Measurements from ENCODE around the gene SMARCC1.

Gene SMARCC1

GRCh38 chr3:47622671-47623461 is 158.8 kb downstream of the SMARCC1 start:
- Histone ChIP-seq H3K9me3 (ENCODE audit: control insufficient read depth, low read length) (no peaks in the 10 kb centered on the region), H3K36me3 (ENCODE audit: control insufficient read depth, insufficient read depth, low read length) (peaks cover 43% of the 10 kb centered on the region)

GRCh38 chr3:47617086-47618010 is 164.3 kb downstream of the SMARCC1 start:
- Histone ChIP-seq H3K27ac (ENCODE audit: insufficient read depth, low read length, poor library complexity, severe bottlenecking) (no peak overlapping the region), H3K4me1 (ENCODE audit: control insufficient read depth, insufficient read depth, low read length, poor library complexity, severe bottlenecking) (no peaks in the 10 kb centered on the region), H3K4me3 (ENCODE audit: insufficient read depth, low read depth, low read length, poor library complexity, severe bottlenecking) (no peak overlapping the region), H3K9me3 (ENCODE audit: control insufficient read depth, low read length) (no peaks in the 10 kb centered on the region), H3K27me3 (replicated peaks; ENCODE audit: control insufficient read depth, insufficient read depth, low read length, poor library complexity, severe bottlenecking) (no peaks in the 10 kb centered on the region), H3K36me3 (ENCODE audit: control insufficient read depth, insufficient read depth, low read length) (peaks cover 61% of the 10 kb centered on the region)
- no peak for DNase-seq

More at GRCh38 chr3:47622671-47623461, 158.8 kb downstream of the SMARCC1 start:
- DNase-seq: no peak
- no peak overlapping the region for H3K27ac ChIP-seq (ENCODE audit: insufficient read depth, low read length, poor library complexity, severe bottlenecking)
- no peaks in the 10 kb centered on the region for H3K27me3 ChIP-seq (replicated peaks; ENCODE audit: control insufficient read depth, insufficient read depth, low read length, poor library complexity, severe bottlenecking)
- H3K4me1 ChIP-seq (ENCODE audit: control insufficient read depth, insufficient read depth, low read length, poor library complexity, severe bottlenecking): no peaks in the 10 kb centered on the region
- H3K4me3 ChIP-seq (ENCODE audit: insufficient read depth, low read depth, low read length, poor library complexity, severe bottlenecking): no peak overlapping the region

GRCh38 chr3:47614788-47615187 is 166.9 kb downstream of the SMARCC1 start:
- H3K4me1 ChIP-seq (ENCODE audit: control insufficient read depth, insufficient read depth, low read length, poor library complexity, severe bottlenecking): no peaks in the 10 kb centered on the region
- no peak overlapping the region for H3K4me3 ChIP-seq (ENCODE audit: insufficient read depth, low read depth, low read length, poor library complexity, severe bottlenecking)
- no peak overlapping the region for H3K27ac ChIP-seq (ENCODE audit: insufficient read depth, low read length, poor library complexity, severe bottlenecking)
- no peaks in the 10 kb centered on the region for H3K27me3 ChIP-seq (replicated peaks; ENCODE audit: control insufficient read depth, insufficient read depth, low read length, poor library complexity, severe bottlenecking)
- peaks cover 56% of the 10 kb centered on the region for H3K36me3 ChIP-seq (ENCODE audit: control insufficient read depth, insufficient read depth, low read length)
- no peak for DNase-seq
- H3K9me3 ChIP-seq (ENCODE audit: control insufficient read depth, low read length): no peaks in the 10 kb centered on the region

- H3K27me3 ChIP-seq (replicated peaks; ENCODE audit: control insufficient read depth, insufficient read depth, low read length, poor library complexity, severe bottlenecking): no peaks in the 10 kb centered on the region
- H3K4me3 ChIP-seq (ENCODE audit: insufficient read depth, low read depth, low read length, poor library complexity, severe bottlenecking): no peak overlapping the region
- no peaks in the 10 kb centered on the region for H3K4me1 ChIP-seq (ENCODE audit: control insufficient read depth, insufficient read depth, low read length, poor library complexity, severe bottlenecking)
- no peak overlapping the region for H3K27ac ChIP-seq (ENCODE audit: insufficient read depth, low read length, poor library complexity, severe bottlenecking)
- peaks cover 55% of the 10 kb centered on the region for H3K36me3 ChIP-seq (ENCODE audit: control insufficient read depth, insufficient read depth, low read length)
- no peak for DNase-seq
- H3K9me3 ChIP-seq (ENCODE audit: control insufficient read depth, low read length): no peaks in the 10 kb centered on the region
These were observed 168.0 kb downstream of the SMARCC1 start for GRCh38 chr3:47613722-47614121.

- Histone ChIP-seq H3K4me1 (ENCODE audit: control insufficient read depth, insufficient read depth, low read length, poor library complexity, severe bottlenecking) (no peaks in the 10 kb centered on the region), H3K9me3 (ENCODE audit: control insufficient read depth, low read length) (no peaks in the 10 kb centered on the region), H3K27me3 (replicated peaks; ENCODE audit: control insufficient read depth, insufficient read depth, low read length, poor library complexity, severe bottlenecking) (no peaks in the 10 kb centered on the region), H3K4me3 (ENCODE audit: insufficient read depth, low read depth, low read length, poor library complexity, severe bottlenecking) (no peak overlapping the region), H3K36me3 (ENCODE audit: control insufficient read depth, insufficient read depth, low read length) (peaks cover 60% of the 10 kb centered on the region), H3K27ac (ENCODE audit: insufficient read depth, low read length, poor library complexity, severe bottlenecking) (no peak overlapping the region)
- no peak for DNase-seq
These were observed 168.8 kb downstream of the SMARCC1 start for GRCh38 chr3:47612879-47613278.

GRCh38 chr3:47612178-47612577 is 169.5 kb downstream of the SMARCC1 start:
- H3K4me3 ChIP-seq (ENCODE audit: insufficient read depth, low read depth, low read length, poor library complexity, severe bottlenecking): no peak overlapping the region
- no peaks in the 10 kb centered on the region for H3K9me3 ChIP-seq (ENCODE audit: control insufficient read depth, low read length)
- H3K4me1 ChIP-seq (ENCODE audit: control insufficient read depth, insufficient read depth, low read length, poor library complexity, severe bottlenecking): no peaks in the 10 kb centered on the region
- no peak overlapping the region for H3K27ac ChIP-seq (ENCODE audit: insufficient read depth, low read length, poor library complexity, severe bottlenecking)
- H3K36me3 ChIP-seq (ENCODE audit: control insufficient read depth, insufficient read depth, low read length): peaks cover 59% of the 10 kb centered on the region
- no peaks in the 10 kb centered on the region for H3K27me3 ChIP-seq (replicated peaks; ENCODE audit: control insufficient read depth, insufficient read depth, low read length, poor library complexity, severe bottlenecking)
- DNase-seq: no peak

GRCh38 chr3:47611576-47611975 is 170.1 kb downstream of the SMARCC1 start:
- Histone ChIP-seq H3K9me3 (ENCODE audit: control insufficient read depth, low read length) (no peaks in the 10 kb centered on the region), H3K27me3 (replicated peaks; ENCODE audit: control insufficient read depth, insufficient read depth, low read length, poor library complexity, severe bottlenecking) (no peaks in the 10 kb centered on the region), H3K4me1 (ENCODE audit: control insufficient read depth, insufficient read depth, low read length, poor library complexity, severe bottlenecking) (no peaks in the 10 kb centered on the region), H3K4me3 (ENCODE audit: insufficient read depth, low read depth, low read length, poor library complexity, severe bottlenecking) (no peak overlapping the region), H3K27ac (ENCODE audit: insufficient read depth, low read length, poor library complexity, severe bottlenecking) (no peak overlapping the region), H3K36me3 (ENCODE audit: control insufficient read depth, insufficient read depth, low read length) (peaks cover 59% of the 10 kb centered on the region)
- no peak for DNase-seq

GRCh38 chr3:47610583-47610982 is 171.1 kb downstream of the SMARCC1 start:
- Histone ChIP-seq H3K27ac (ENCODE audit: insufficient read depth, low read length, poor library complexity, severe bottlenecking) (no peak overlapping the region), H3K36me3 (ENCODE audit: control insufficient read depth, insufficient read depth, low read length) (peaks cover 66% of the 10 kb centered on the region)
- no peak for DNase-seq

GRCh38 chr3:47607335-47607734 is 174.4 kb downstream of the SMARCC1 start:
- Histone ChIP-seq H3K36me3 (ENCODE audit: control insufficient read depth, insufficient read depth, low read length) (peaks cover 65% of the 10 kb centered on the region), H3K27me3 (replicated peaks; ENCODE audit: control insufficient read depth, insufficient read depth, low read length, poor library complexity, severe bottlenecking) (no peaks in the 10 kb centered on the region), H3K27ac (ENCODE audit: insufficient read depth, low read length, poor library complexity, severe bottlenecking) (no peak overlapping the region), H3K4me3 (ENCODE audit: insufficient read depth, low read depth, low read length, poor library complexity, severe bottlenecking) (no peak overlapping the region), H3K4me1 (ENCODE audit: control insufficient read depth, insufficient read depth, low read length, poor library complexity, severe bottlenecking) (no peaks in the 10 kb centered on the region), H3K9me3 (ENCODE audit: control insufficient read depth, low read length) (no peaks in the 10 kb centered on the region)
- DNase-seq: no peak

More at GRCh38 chr3:47610583-47610982, 171.1 kb downstream of the SMARCC1 start:
- no peak overlapping the region for H3K4me3 ChIP-seq (ENCODE audit: insufficient read depth, low read depth, low read length, poor library complexity, severe bottlenecking)
- no peaks in the 10 kb centered on the region for H3K4me1 ChIP-seq (ENCODE audit: control insufficient read depth, insufficient read depth, low read length, poor library complexity, severe bottlenecking)
- H3K9me3 ChIP-seq (ENCODE audit: control insufficient read depth, low read length): no peaks in the 10 kb centered on the region
- no peaks in the 10 kb centered on the region for H3K27me3 ChIP-seq (replicated peaks; ENCODE audit: control insufficient read depth, insufficient read depth, low read length, poor library complexity, severe bottlenecking)

- no peak overlapping the region for H3K27ac ChIP-seq (ENCODE audit: insufficient read depth, low read length, poor library complexity, severe bottlenecking)
- H3K4me1 ChIP-seq (ENCODE audit: control insufficient read depth, insufficient read depth, low read length, poor library complexity, severe bottlenecking): no peaks in the 10 kb centered on the region
- no peak overlapping the region for H3K4me3 ChIP-seq (ENCODE audit: insufficient read depth, low read depth, low read length, poor library complexity, severe bottlenecking)
- no peaks in the 10 kb centered on the region for H3K27me3 ChIP-seq (replicated peaks; ENCODE audit: control insufficient read depth, insufficient read depth, low read length, poor library complexity, severe bottlenecking)
- DNase-seq: no peak
- H3K36me3 ChIP-seq (ENCODE audit: control insufficient read depth, insufficient read depth, low read length): peaks cover 59% of the 10 kb centered on the region
- H3K9me3 ChIP-seq (ENCODE audit: control insufficient read depth, low read length): no peaks in the 10 kb centered on the region
These were observed 175.5 kb downstream of the SMARCC1 start for GRCh38 chr3:47606165-47606564.
